GM12878 (cell line): ENCODE data around the gene MCHR1. TPM values are rescaled to one million over a fixed set of nuclear protein-coding genes. Genes with fewer than 3 reads are reported as not detected.

ENCODE experiments used
- ATAC-seq: fragments of 200-7000 bp; cut with Tn5 transposase; 3 replicates; pipeline ENCODE4 v1.9.1; 2020; ENCODE audit warnings: mild to moderate bottlenecking, moderate library complexity
- BruUV-seq: library from RNA; stranded (reverse); fragments of 400-500 nt; replicated peaks from 2 replicates; lab custom pipeline; 2021; lab: Mats Ljungman, UMichigan
- CTCF ChIA-PET: fragments of 300-600 bp; sonication (Branson Sonifier 250); formaldehyde crosslinking; extraction: SDS; loops from one replicate; lab custom pipeline; 2021; ENCODE audit warnings: inconsistent platforms; lab: Yijun Ruan, JAX
- POLR2A ChIA-PET: fragments of 350-600 bp; formaldehyde crosslinking; extraction: SDS; loops from one replicate; lab custom pipeline; 2021; ENCODE audit warnings: inconsistent platforms; lab: Charles Lee
- RAD21 ChIA-PET: fragments of 300-600 bp; sonication (Branson Sonifier 250); formaldehyde crosslinking; loops from one replicate; lab custom pipeline; 2023; ENCODE audit warnings: antibody characterized with exemption; ENCODE audit not compliant: unreplicated experiment; lab: Charles Lee
- SMC1A ChIA-PET: fragments of 300-600 bp; sonication (Branson Sonifier 250); formaldehyde crosslinking; loops from one replicate; lab custom pipeline; 2023; ENCODE audit not compliant: unreplicated experiment, uncharacterized antibody; lab: Charles Lee
- DNase-seq: peaks from one replicate; pipeline ENCODE4 v3.0.0-alpha.2; 2011; ENCODE audit warnings: low read depth, low spot score
- FAIRE-seq: peaks from 3 replicates; lab custom pipeline; 2011; peaks lifted over from hg19 to GRCh38; lab: Jason Lieb, UNC
- H2AFZ ChIP-seq: 2 replicates; pipeline ENCODE4 v1.6.0; 2011; ENCODE audit warnings: low read depth, low read length, control low read depth; ENCODE audit not compliant: control insufficient read depth
- H3K27ac ChIP-seq: 2 replicates; pipeline ENCODE4 v1.5.1; 2011; ENCODE audit warnings: control low read depth; ENCODE audit not compliant: control insufficient read depth, insufficient read depth
- H3K27me3 ChIP-seq, 2 experiments: replicated peaks in 1 of 2; 2 replicates each; pipeline versions ENCODE4 v1.6.0 to v1.6.1; 2011; ENCODE audit warnings: low read length in 1 of 2; ENCODE audit not compliant: control insufficient read depth in 2 of 2, insufficient read depth in 2 of 2
- H3K36me3 ChIP-seq, 2 experiments: 2 replicates each; pipeline ENCODE4 v1.5.1; 2011; ENCODE audit warnings: low read length in 1 of 2; ENCODE audit not compliant: control insufficient read depth in 2 of 2, insufficient read depth in 2 of 2
- H3K4me1 ChIP-seq: 2 replicates; pipeline ENCODE4 v1.6.1; 2011; ENCODE audit warnings: mild to moderate bottlenecking, low read length, moderate library complexity, mixed read lengths; ENCODE audit not compliant: control insufficient read depth, insufficient read depth
- H3K4me2 ChIP-seq: 2 replicates; pipeline ENCODE4 v1.6.0; 2011; ENCODE audit warnings: control low read depth; ENCODE audit not compliant: control insufficient read depth, insufficient read depth
- H3K4me3 ChIP-seq: fragments of 200-600 bp; sonication (generic); 2 replicates; pipeline ENCODE4 v1.5.1; 2016
- H3K79me2 ChIP-seq: 2 replicates; pipeline ENCODE4 v1.6.0; 2011; ENCODE audit warnings: low read length; ENCODE audit not compliant: control insufficient read depth, insufficient read depth
- H3K9ac ChIP-seq: 2 replicates; pipeline ENCODE4 v1.8.0; 2011; ENCODE audit warnings: low read length, control low read depth, mixed read lengths; ENCODE audit not compliant: control insufficient read depth, insufficient read depth
- H3K9me3 ChIP-seq: replicated peaks from 3 replicates; pipeline ENCODE4 v1.5.1; 2011; ENCODE audit warnings: mild to moderate bottlenecking, low read length; ENCODE audit not compliant: control insufficient read depth, insufficient read depth
- H4K20me1 ChIP-seq: 2 replicates; pipeline ENCODE4 v1.6.0; 2011; ENCODE audit not compliant: control insufficient read depth, insufficient read depth
- BACH1 ChIP-seq: fragments of 450-650 bp; IDR thresholded peaks from 2 replicates; pipeline ENCODE4 v1.6.1; 2017; ENCODE audit warnings: mild to moderate bottlenecking, borderline replicate concordance
- CBFB ChIP-seq: IDR thresholded peaks from 2 replicates; pipeline ENCODE4 v1.6.1; 2016; ENCODE audit warnings: antibody characterized with exemption, low read depth
- CHD1 ChIP-seq: IDR thresholded peaks from 2 replicates; pipeline ENCODE4 v1.6.1; 2012; ENCODE audit warnings: low read depth, low read length, improper control_type of control experiment
- HCFC1 ChIP-seq: fragments of 150-350 bp; IDR thresholded peaks from 2 replicates; pipeline ENCODE4 v1.6.1; 2014; ENCODE audit warnings: low read length
- HDAC6 ChIP-seq: fragments of 200-600 bp; sonication (generic); IDR thresholded peaks from one replicate; pipeline ENCODE4 v1.8.0; 2017; ENCODE audit warnings: antibody characterized with exemption; ENCODE audit not compliant: unreplicated experiment
- IRF4 ChIP-seq: IDR thresholded peaks from 2 replicates; pipeline ENCODE4 v1.6.1; 2011; ENCODE audit warnings: low read depth, low read length
- JUNB ChIP-seq: IDR thresholded peaks from 2 replicates; pipeline ENCODE4 v1.6.1; 2016; ENCODE audit warnings: antibody characterized with exemption, mild to moderate bottlenecking
- NR2C1 ChIP-seq: fragments of 450-650 bp; IDR thresholded peaks from 2 replicates; pipeline ENCODE4 v1.6.1; 2017; ENCODE audit warnings: antibody characterized with exemption, mild to moderate bottlenecking, moderate library complexity
- POLR2AphosphoS5 ChIP-seq: IDR thresholded peaks from 2 replicates; pipeline ENCODE4 v1.6.1; 2011; ENCODE audit warnings: mild to moderate bottlenecking, low read length, inconsistent platforms
- ZNF217 ChIP-seq: fragments of 450-650 bp; IDR thresholded peaks from 2 replicates; pipeline ENCODE4 v1.6.1; 2017; ENCODE audit warnings: antibody characterized with exemption, mild to moderate bottlenecking
- WGBS: methylation state at CpG from one replicate; pipeline ENCODE4 v1.1.6; 2016; ENCODE audit warnings: low lambda C conversion rate; ENCODE audit not compliant: insufficient replicate concordance, insufficient coverage; ENCODE audit errors: missing lambda C conversion rate; 5-methylcytosine and 5-hydroxymethylcytosine counted together
- in situ Hi-C: fragments of 300-500 bp; cut with MboI; formaldehyde crosslinking; loops from 9 replicates; pipeline ENCODE4 v1.14.3; 2018; ENCODE audit warnings: mixed read lengths
- intact Hi-C: fragments of 100-400 bp; cut with micrococcal nuclease; formaldehyde crosslinking; loops from one replicate; pipeline ENCODE4 v1.14.2; 2022; ENCODE audit not compliant: unreplicated experiment
- polyA plus RNA-seq, 11 experiments: library from polyadenylated mRNA; depleted of rRNA in 4 of 11; unstranded in 6 of 11; stranded (reverse) in 5 of 11; fragments of >200 nt; fragmentation: Nextera tagmentation in 4 of 11; fragmentation: Illumina TruSeq in 1 of 11; extraction: Ambion mirVana in 4 of 11; extraction: Trizol in 1 of 11; gene quantifications; 1 replicate in 1 of 11; 2 replicates in 10 of 11; pipeline versions ENCODE4 v1.2.1 to v1.2.3, GENCODE V29; 2011 to 2016; ENCODE audit warnings: inconsistent platforms in 2 of 11, missing spikeins in 2 of 11, low read depth in 1 of 11
- total RNA-seq, 4 experiments: library from RNA; depleted of rRNA in 3 of 4; stranded (reverse); fragments of >200 nt in 3 of 4; fragmentation: Illumina TruSeq in 1 of 4; extraction: Trizol in 1 of 4; gene quantifications; 2 replicates each; pipeline versions ENCODE4 v1.2.1 to v1.2.3, GENCODE V29; 2013 to 2021

Gene MCHR1
- total and polyA plus RNA-seq, 10 of the 15 experiments (the other 5 are each of a cell fraction or from before 2014, with no cell fraction given): not detected

DNA sequence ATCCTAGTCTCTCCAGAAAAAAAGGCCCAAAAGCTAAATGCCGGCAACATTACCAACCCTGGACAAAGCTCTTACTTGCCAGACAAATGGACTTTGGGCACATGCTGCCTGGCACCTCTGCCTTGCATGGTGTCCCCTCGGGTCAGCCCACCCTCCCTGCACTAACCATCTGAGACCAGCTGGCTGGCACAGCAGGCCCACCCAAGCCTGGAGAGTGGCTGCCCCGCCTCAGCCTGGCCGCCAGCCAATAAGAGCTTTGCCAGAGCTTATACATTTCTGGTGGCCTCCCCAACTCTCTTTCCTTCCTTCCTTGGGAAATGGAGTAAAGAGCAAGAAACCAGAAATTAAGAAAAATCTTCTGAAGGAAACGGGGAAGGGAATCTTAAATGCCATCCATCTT, 24.5 kb downstream of the MCHR1 start:
- ChIA-PET CTCF (interaction anchor here (1.3 kb wide), 1 partner anchor 195 kb away, joined by 3 read pairs; no protein-coding TSS in a partner anchor), SMC1A (interaction anchor here (0.9 to 1.5 kb wide), 2 partner anchors 53 to 195 kb away, joined by 3 read pairs; no protein-coding TSS in a partner anchor), POLR2A (interaction anchor here (0.5 kb wide), 1 partner anchor 19 kb away, joined by 3 read pairs; no protein-coding TSS in a partner anchor), RAD21 (interaction anchor here (1.1 kb wide), 1 partner anchor 21 kb away, joined by 3 read pairs; no protein-coding TSS in a partner anchor)
- no peaks in the 10 kb centered on the region for H3K79me2 ChIP-seq
- DNase-seq: no peak
- H2AFZ ChIP-seq: no peak overlapping the region
- TF ChIP-seq CHD1 (no peak), BACH1 (no peak), POLR2AphosphoS5 (no peak), JUNB (no peak), ZNF217 (no peak), HDAC6 (no peak), HCFC1 (no peak), IRF4 (no peak), NR2C1 (no peak), CBFB (no peak)
- H3K27ac ChIP-seq: no peak overlapping the region
- ATAC-seq: no peak
- WGBS: 70% methylated on average over 5 of the region's 5 CpGs
- intact Hi-C loops (no loop called here), in situ Hi-C loops (no loop called here)
- no peaks in the 10 kb centered on the region for H4K20me1 ChIP-seq
- no peaks in the 10 kb centered on the region for H3K36me3 ChIP-seq
- no peak overlapping the region for H3K4me3 ChIP-seq
- no TSS peak for BruUV-seq
- no peaks in the 10 kb centered on the region for H3K27me3 ChIP-seq
- no peak for FAIRE-seq
- H3K9me3 ChIP-seq: no peaks in the 10 kb centered on the region; the same call in 2 of the 3 replicates
- no peaks in the 10 kb centered on the region for H3K4me1 ChIP-seq
- H3K9ac ChIP-seq: no peak overlapping the region
- H3K4me2 ChIP-seq: no peak overlapping the region
